H9 (cell line): ENCODE measurements around the gene CRACR2A. TPM values are rescaled to one million over a fixed set of nuclear protein-coding genes. Genes with fewer than 3 reads are reported as not detected.

ENCODE experiments used
- DNase-seq: peaks from one replicate; pipeline ENCODE4 v3.0.0-alpha.2; 2017
- H2AFZ ChIP-seq: one replicate; pipeline ENCODE4 v1.6.1; 2013; ENCODE audit warnings: mild to moderate bottlenecking, low read length, control low read depth, moderate library complexity
- H2AK5ac ChIP-seq: 2 replicates; pipeline ENCODE4 v1.6.1; 2013; ENCODE audit warnings: low read length, control low read depth, mixed read lengths; ENCODE audit not compliant: insufficient read length
- H2BK120ac ChIP-seq: one replicate; pipeline ENCODE4 v1.6.1; 2013; ENCODE audit warnings: low read depth, mild to moderate bottlenecking, low read length, control low read depth, inconsistent platforms; ENCODE audit not compliant: poor library complexity, severe bottlenecking
- H2BK12ac ChIP-seq: 2 replicates; pipeline ENCODE4 v1.6.1; 2013; ENCODE audit warnings: low read length, control low read depth, mixed read lengths, low read depth; ENCODE audit not compliant: insufficient read length
- H2BK15ac ChIP-seq: 2 replicates; pipeline ENCODE4 v1.6.1; 2013; ENCODE audit warnings: low read depth, low read length, control low read depth
- H2BK20ac ChIP-seq: one replicate; pipeline ENCODE4 v1.6.1; 2013; ENCODE audit warnings: low read depth, mild to moderate bottlenecking, low read length, control low read depth, inconsistent platforms; ENCODE audit not compliant: poor library complexity, severe bottlenecking
- H2BK5ac ChIP-seq: 2 replicates; pipeline ENCODE4 v1.6.1; 2013; ENCODE audit warnings: low read length, control low read depth, mixed read lengths; ENCODE audit not compliant: insufficient read length
- H3K14ac ChIP-seq: 2 replicates; pipeline ENCODE4 v1.6.1; 2013; ENCODE audit warnings: low read length, control low read depth; ENCODE audit not compliant: insufficient read depth
- H3K18ac ChIP-seq: 2 replicates; pipeline ENCODE4 v1.6.1; 2013; ENCODE audit warnings: low read depth, mild to moderate bottlenecking, mixed read lengths, low read length, control low read depth; ENCODE audit not compliant: insufficient read length
- H3K23ac ChIP-seq: 2 replicates; pipeline ENCODE4 v1.6.1; 2013; ENCODE audit warnings: low read length, control low read depth, mixed read lengths, low read depth; ENCODE audit not compliant: insufficient read length
- H3K23me2 ChIP-seq: 2 replicates; pipeline ENCODE4 v1.6.1; 2013; ENCODE audit warnings: low read depth, mild to moderate bottlenecking, mixed read lengths, low read length, control low read depth; ENCODE audit not compliant: insufficient read length, poor library complexity, severe bottlenecking
- H3K27ac ChIP-seq: 2 replicates; pipeline ENCODE4 v1.5.1; 2013; ENCODE audit warnings: low read length, control low read depth, mixed read lengths, low read depth; ENCODE audit not compliant: insufficient read length
- H3K27me3 ChIP-seq: 2 replicates; pipeline ENCODE4 v1.6.1; 2013; ENCODE audit warnings: low read length, control low read depth, inconsistent platforms; ENCODE audit not compliant: insufficient read depth
- H3K4ac ChIP-seq: 2 replicates; pipeline ENCODE4 v1.6.1; 2013; ENCODE audit warnings: low read depth, mild to moderate bottlenecking, control low read depth, inconsistent platforms, low read length, moderate library complexity
- H3K4me1 ChIP-seq: 2 replicates; pipeline ENCODE4 v1.6.1; 2013; ENCODE audit warnings: low read length, control low read depth, inconsistent platforms; ENCODE audit not compliant: insufficient read depth
- H3K4me2 ChIP-seq: 2 replicates; pipeline ENCODE4 v1.6.1; 2013; ENCODE audit warnings: low read length, control low read depth, mixed read lengths; ENCODE audit not compliant: insufficient read length, insufficient read depth
- H3K56ac ChIP-seq: 2 replicates; pipeline ENCODE4 v1.6.1; 2013; ENCODE audit warnings: low read depth, mild to moderate bottlenecking, mixed read lengths, low read length, control low read depth; ENCODE audit not compliant: insufficient read length
- H3K79me1 ChIP-seq: 2 replicates; pipeline ENCODE4 v1.6.1; 2013; ENCODE audit warnings: low read depth, mild to moderate bottlenecking, moderate library complexity, low read length, control low read depth, inconsistent platforms; ENCODE audit not compliant: insufficient read depth, poor library complexity, severe bottlenecking
- H3K79me2 ChIP-seq: 2 replicates; pipeline ENCODE4 v1.6.1; 2013; ENCODE audit warnings: low read length, control low read depth, inconsistent platforms; ENCODE audit not compliant: insufficient read depth
- H3K9ac ChIP-seq: 2 replicates; pipeline ENCODE4 v1.6.1; 2013; ENCODE audit warnings: low read length, control low read depth, mixed read lengths; ENCODE audit not compliant: insufficient read length; ENCODE audit errors: extremely low read depth
- H3K9me3 ChIP-seq: one replicate; pipeline ENCODE4 v1.6.1; 2013; ENCODE audit warnings: low read depth, low read length, inconsistent platforms; ENCODE audit not compliant: control insufficient read depth
- H3T11ph ChIP-seq: one replicate; pipeline ENCODE4 v1.6.1; 2013; ENCODE audit warnings: mild to moderate bottlenecking, low read length, control low read depth, inconsistent platforms
- H4K20me1 ChIP-seq: one replicate; pipeline ENCODE4 v1.6.1; 2013; ENCODE audit not compliant: control insufficient read depth, insufficient read length, insufficient read depth
- H4K5ac ChIP-seq: 2 replicates; pipeline ENCODE4 v1.6.1; 2013; ENCODE audit warnings: low read depth, mild to moderate bottlenecking, mixed read lengths, low read length, control low read depth; ENCODE audit not compliant: insufficient read length
- H4K8ac ChIP-seq: replicated peaks from 2 replicates; pipeline ENCODE4 v1.6.1; 2013; ENCODE audit warnings: low read length, control low read depth, mixed read lengths, low read depth; ENCODE audit not compliant: insufficient read length
- H4K91ac ChIP-seq: 2 replicates; pipeline ENCODE4 v1.6.1; 2013; ENCODE audit warnings: low read depth, mild to moderate bottlenecking, moderate library complexity, mixed read lengths, low read length, control low read depth; ENCODE audit not compliant: insufficient read length
- H3K27ac Mint-ChIP-seq, 3 experiments: 2 replicates in 2 of 3; 3 replicates in 1 of 3; pipeline ENCODE4 v1.8.0; 2020 to 2021; ENCODE audit warnings: mixed read lengths in 3 of 3, mild to moderate bottlenecking in 1 of 3, moderate library complexity in 1 of 3
- H3K27me3 Mint-ChIP-seq: 2 replicates; pipeline ENCODE4 v1.8.0; 2021; ENCODE audit warnings: low read depth, mild to moderate bottlenecking, moderate library complexity, mixed read lengths
- H3K36me3 Mint-ChIP-seq, 3 experiments: 2 replicates in 2 of 3; 3 replicates in 1 of 3; pipeline ENCODE4 v1.8.0; 2020 to 2021; ENCODE audit warnings: low read depth in 3 of 3, mixed read lengths in 3 of 3; ENCODE audit not compliant: insufficient read depth in 1 of 3
- H3K4me1 Mint-ChIP-seq, 2 experiments: 2 replicates each; pipeline ENCODE4 v1.8.0; 2020; ENCODE audit warnings: mixed read lengths in 2 of 2
- H3K4me3 Mint-ChIP-seq, 2 experiments: 2 replicates in 1 of 2; 3 replicates in 1 of 2; pipeline ENCODE4 v1.8.0; 2020 to 2021; ENCODE audit warnings: mild to moderate bottlenecking in 2 of 2, mixed read lengths in 2 of 2, moderate library complexity in 1 of 2
- H3K9me3 Mint-ChIP-seq, 2 experiments: 2 replicates in 1 of 2; 3 replicates in 1 of 2; pipeline ENCODE4 v1.8.0; 2020; ENCODE audit warnings: mild to moderate bottlenecking in 2 of 2, mixed read lengths in 2 of 2, moderate library complexity in 1 of 2
- CTCF ChIP-seq: fragments of 200-600 bp; sonication (generic); conservative IDR thresholded peaks from 3 replicates; pipeline ENCODE4 v1.8.0; 2021; ENCODE audit warnings: antibody characterized with exemption, mild to moderate bottlenecking
- WGBS: extraction: QIAGEN DNeasy Blood & Tissue Kit; methylation state at CpG from one replicate; pipeline ENCODE4 v1.1.7; 2013; ENCODE audit warnings: missing lambda C conversion rate, low lambda C conversion rate, mixed read lengths; ENCODE audit not compliant: insufficient read length; ENCODE audit errors: extremely low coverage; 5-methylcytosine and 5-hydroxymethylcytosine counted together
- total RNA-seq: library from RNA; stranded (reverse); gene quantifications from 2 replicates; pipeline ENCODE4 v1.2.1, GENCODE V29; 2021

CRACR2A gene
- total RNA-seq, 1 experiment from 2014 or later = 2.0 TPM

- Mint-ChIP-seq H3K27ac (no peak overlapping the region), H3K4me3 (no peak overlapping the region), H3K4me1 (peaks cover 6 to 10% of the 10 kb centered on the region in 2 experiments), H3K36me3 (peaks cover under 1 to 1% (median under 1%) of the 10 kb centered on the region in 3 experiments; a peak in 6 of 7 replicates), H3K27me3 (no peaks in the 10 kb centered on the region), H3K9me3 (peaks cover 6 to 7% of the 10 kb centered on the region in 2 experiments; a peak in 4 of 5 replicates)
- Histone ChIP-seq H2AFZ (no peak overlapping the region), H2BK120ac (no peak overlapping the region), H4K8ac (no peak overlapping the region), H2BK15ac (no peak overlapping the region), H3K4me1 (no peaks in the 10 kb centered on the region), H3K27ac (no peak overlapping the region), H3K23me2 (no peaks in the 10 kb centered on the region), H3K9me3 (no peaks in the 10 kb centered on the region), H3T11ph (no peak overlapping the region), H3K4ac (no peak overlapping the region), H2BK5ac (no peak overlapping the region), H2BK20ac (no peak overlapping the region), H2BK12ac (no peak overlapping the region), H3K23ac (no peak overlapping the region), H4K5ac (no peak overlapping the region), H4K20me1 (no peaks in the 10 kb centered on the region), H3K14ac (no peak overlapping the region), H4K91ac (no peak overlapping the region), H3K4me2 (no peak overlapping the region), H3K9ac (no peak overlapping the region), H3K56ac (no peak overlapping the region), H3K18ac (no peak overlapping the region), H3K79me2 (no peaks in the 10 kb centered on the region), H3K79me1 (no peaks in the 10 kb centered on the region), H2AK5ac (no peak overlapping the region), H3K27me3 (no peaks in the 10 kb centered on the region)
- WGBS = no CpG with 5 or more reads among the region's 7 CpGs
- TF ChIP-seq CTCF = no peak
- DNase-seq = no peak
Observed at GRCh38 chr12:3698218-3698974, 54.5 kb downstream of the CRACR2A start.
